HepG2 (cell line): ENCODE measurements around the gene ATG2A. TPM values are rescaled to one million over a fixed set of nuclear protein-coding genes. Genes with fewer than 3 reads are reported as not detected.

ENCODE experiments used
- ARID4A ChIP-seq: sonication (generic); formaldehyde crosslinking; IDR thresholded peaks from 2 replicates; pipeline ENCODE4 v1.5.0; 2020; ENCODE audit warnings: mild to moderate bottlenecking, missing genetic modification reagents, borderline replicate concordance
- CREM ChIP-seq, 2 experiments: sonication (generic) in 1 of 2; formaldehyde crosslinking in 1 of 2; IDR thresholded peaks; 2 replicates each; pipeline versions ENCODE4 v1.4.0 to v1.6.1; 2016 to 2020; ENCODE audit warnings: antibody characterized with exemption in 1 of 2, mild to moderate bottlenecking in 1 of 2, missing genetic modification reagents in 1 of 2
- FUBP1 ChIP-seq: sonication (generic); formaldehyde crosslinking; IDR thresholded peaks from 2 replicates; pipeline ENCODE4 v1.5.1; 2020; ENCODE audit warnings: missing genetic modification reagents, mild to moderate bottlenecking, borderline replicate concordance
- MAZ ChIP-seq, 2 experiments: sonication (generic) in 1 of 2; formaldehyde crosslinking in 1 of 2; IDR thresholded peaks; 2 replicates each; pipeline versions ENCODE4 v1.5.0 to v1.6.1; 2012 to 2020; ENCODE audit warnings: low read depth in 2 of 2, mild to moderate bottlenecking in 2 of 2, borderline replicate concordance in 1 of 2, improper control_type of control experiment in 1 of 2, low read length in 1 of 2, missing genetic modification reagents in 1 of 2, moderate library complexity in 1 of 2
- PHF20 ChIP-seq: sonication (generic); formaldehyde crosslinking; IDR thresholded peaks from 2 replicates; pipeline ENCODE4 v1.5.0; 2020; ENCODE audit warnings: mild to moderate bottlenecking, missing genetic modification reagents
- TRAFD1 ChIP-seq: sonication (generic); formaldehyde crosslinking; IDR thresholded peaks from 2 replicates; pipeline ENCODE4 v1.5.1; 2020; ENCODE audit warnings: missing genetic modification reagents, mild to moderate bottlenecking, borderline replicate concordance
- ZBTB7B ChIP-seq: sonication (generic); formaldehyde crosslinking; IDR thresholded peaks from 2 replicates; pipeline ENCODE4 v1.4.0; 2020; ENCODE audit warnings: missing genetic modification reagents
- ZFYVE20 ChIP-seq: sonication (generic); formaldehyde crosslinking; IDR thresholded peaks from 2 replicates; pipeline ENCODE4 v1.8.0; 2023; ENCODE audit warnings: low read depth, mild to moderate bottlenecking, moderate library complexity, missing genetic modification reagents, borderline replicate concordance
- ZMAT3 ChIP-seq: sonication (generic); formaldehyde crosslinking; conservative IDR thresholded peaks from 2 replicates; pipeline ENCODE4 v1.7.0; 2021; ENCODE audit warnings: missing genetic modification reagents
- ZNF224 ChIP-seq: sonication (generic); formaldehyde crosslinking; IDR thresholded peaks from 2 replicates; pipeline ENCODE4 v1.5.0; 2020; ENCODE audit warnings: mild to moderate bottlenecking, missing genetic modification reagents
- ZNF274 ChIP-seq: sonication (generic); formaldehyde crosslinking; IDR thresholded peaks from 2 replicates; pipeline ENCODE4 v1.5.1; 2020; ENCODE audit warnings: mild to moderate bottlenecking, missing genetic modification reagents
- ZNF414 ChIP-seq: sonication (generic); formaldehyde crosslinking; IDR thresholded peaks from 2 replicates; pipeline ENCODE4 v1.5.0; 2020; ENCODE audit warnings: missing genetic modification reagents
- ZNF563 ChIP-seq: sonication (generic); formaldehyde crosslinking; IDR thresholded peaks from 2 replicates; pipeline ENCODE4 v1.8.0; 2022; ENCODE audit warnings: mild to moderate bottlenecking, moderate library complexity, missing genetic modification reagents
- ZNF629 ChIP-seq: sonication (generic); formaldehyde crosslinking; conservative IDR thresholded peaks from 2 replicates; pipeline ENCODE4 v1.5.0; 2020; ENCODE audit warnings: missing genetic modification reagents
- ZNF7 ChIP-seq: IDR thresholded peaks from 2 replicates; pipeline ENCODE4 v1.6.1; 2016; ENCODE audit warnings: missing biosample characterization, missing genetic modification reagents
- ZNF782 ChIP-seq: sonication (generic); formaldehyde crosslinking; IDR thresholded peaks from 2 replicates; pipeline ENCODE4 v1.4.0; 2020; ENCODE audit warnings: missing genetic modification reagents, mild to moderate bottlenecking, borderline replicate concordance
- ZNF790 ChIP-seq: sonication (generic); formaldehyde crosslinking; IDR thresholded peaks from 2 replicates; pipeline ENCODE4 v1.8.0; 2022; ENCODE audit warnings: missing genetic modification reagents, mild to moderate bottlenecking, borderline replicate concordance
- ZNF883 ChIP-seq: sonication (generic); formaldehyde crosslinking; IDR thresholded peaks from 2 replicates; pipeline ENCODE4 v1.5.1; 2020; ENCODE audit warnings: mild to moderate bottlenecking, missing genetic modification reagents; ENCODE audit errors: not compliant biosample characterization
- polyA plus RNA-seq, 8 experiments: library from polyadenylated mRNA; depleted of rRNA in 3 of 8; stranded (reverse) in 7 of 8; unstranded in 1 of 8; fragments of >200 nt; fragmentation: Illumina TruSeq in 4 of 8; extraction: Trizol in 4 of 8; gene quantifications; 2 replicates each; pipeline versions ENCODE4 v1.2.1 to v1.2.3, GENCODE V29; 2011 to 2016; ENCODE audit warnings: low read depth in 4 of 8, missing spikeins in 1 of 8, mixed read lengths in 1 of 8; ENCODE audit not compliant: insufficient read depth in 1 of 8
- total RNA-seq, 5 experiments: library from RNA; depleted of rRNA; stranded (reverse); fragments of >200 nt; fragmentation: Illumina TruSeq; extraction: Trizol; gene quantifications; 2 replicates each; pipeline ENCODE4 v1.2.3, GENCODE V29; 2016; ENCODE audit warnings: low read depth in 1 of 5

Gene ATG2A
- total and polyA plus RNA-seq, 2 of the 13 experiments (the other 11 are each of a cell fraction or from before 2014, with no cell fraction given) = 6.7 to 8.0 TPM

- TF ChIP-seq FUBP1 (CRISPR knock-in tag) (no peak), ZFYVE20 (no peak), PHF20 (CRISPR knock-in tag) (peak; percentile 63; the same call in 1 of the 2 replicates), ZMAT3 (peak; percentile 71; the same call in 1 of the 2 replicates), ZNF563 (peak; percentile 59), ZNF414 (CRISPR knock-in tag) (peak; percentile 55; the same call in 1 of the 2 replicates), TRAFD1 (CRISPR knock-in tag) (no peak), MAZ (IDR thresholded peaks at IDR 0.05; ENCODE audit: borderline replicate concordance, low read depth, low read length) (no peak), MAZ (CRISPR knock-in tag; IDR thresholded peaks at IDR 0.05; ENCODE audit: low read depth) (peak; percentile 33), ARID4A (CRISPR knock-in tag) (peak; percentile 88), ZNF7 (CRISPR knock-in tag) (no peak), ZNF224 (CRISPR knock-in tag) (0 out of 2 replicates have a peak, but pooled peaks have one; percentile 42), ZNF782 (CRISPR knock-in tag) (peak; percentile 55; the same call in 1 of the 2 replicates), ZNF274 (peak; percentile 79; the same call in 1 of the 2 replicates), CREM (IDR thresholded peaks at IDR 0.05) (peak; percentile 50; the same call in 1 of the 2 replicates), CREM (CRISPR knock-in tag; IDR thresholded peaks at IDR 0.05) (no peak), ZNF883 (CRISPR knock-in tag) (peak; percentile 67), ZNF790 (CRISPR knock-in tag) (peak; percentile 41; the same call in 1 of the 2 replicates), ZNF629 (CRISPR knock-in tag) (no peak), ZBTB7B (CRISPR knock-in tag) (0 out of 2 replicates have a peak, but pooled peaks have one; percentile 53)
Measured at GRCh38 chr11:64916775-64917662, at the start of gene ATG2A (continued).
